Right lobe of liver (tissue), 4 donors: Measurements from ENCODE around the gene SFXN1.

Experiments
- CTCF ChIP-seq, 4 donors: fragments of 200-600 bp in 3 of 4; fragments of 450-650 bp in 1 of 4; IDR thresholded peaks; one replicate each; pipeline versions ENCODE4 v1.5.1 to v1.8.0; 2016 to 2022; ENCODE audit warnings: antibody characterized with exemption in 4 of 4, mild to moderate bottlenecking in 2 of 4
- POLR2A ChIP-seq: fragments of 450-650 bp; IDR thresholded peaks from one replicate; pipeline ENCODE4 v1.6.1; 2017; ENCODE audit warnings: antibody characterized with exemption, mild to moderate bottlenecking
- donor health status: DM: no; HTN: no; CAD: no.
- donor health status: DM: no; HTN: no; CAD: no.
- donor health status: DM: no; HTN: yes; CAD: no.

DNA sequence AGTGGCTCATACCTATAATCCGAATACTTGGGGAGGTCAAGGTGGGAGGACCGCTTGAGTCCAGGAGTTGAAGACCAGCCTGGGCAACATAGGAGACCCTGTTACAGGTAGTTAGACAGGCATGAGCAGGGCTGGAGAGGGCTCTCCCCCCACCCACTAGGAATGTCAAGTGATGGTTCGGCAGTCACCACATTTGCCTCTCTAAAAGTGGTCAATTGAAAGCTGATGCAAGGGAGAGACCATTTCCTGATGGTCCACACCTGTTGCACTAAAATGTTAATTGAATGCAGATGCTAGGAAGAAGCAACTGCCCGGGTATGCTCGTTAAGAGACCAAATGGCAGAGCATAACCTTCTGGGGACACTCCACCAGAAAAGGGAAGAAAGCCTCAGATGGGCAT, 82.7 kb downstream of the SFXN1 start:
- TF ChIP-seq CTCF (IDR thresholded peaks at IDR 0.05) (no peak), POLR2A (no peak)
